Fibroblast of mammary gland (primary cell): ENCODE results near the gene POLN.

Source experiments
- DNase-seq: peaks from one replicate; pipeline ENCODE4 v3.0.0-alpha.2; 2010; ENCODE audit warnings: low read depth
- H3K4me3 ChIP-seq: 2 replicates; pipeline ENCODE4 v1.5.1; 2011; ENCODE audit warnings: low read depth, mild to moderate bottlenecking, low read length, moderate library complexity; ENCODE audit not compliant: control insufficient read depth
- CTCF ChIP-seq: conservative IDR thresholded peaks from 2 replicates; pipeline ENCODE4 v1.5.1; 2011; ENCODE audit warnings: low read depth, low read length, inconsistent platforms; ENCODE audit not compliant: control insufficient read depth, insufficient read depth

The POLN gene

GRCh38 chr4:2069161-2069971 lies 172.6 kb downstream of the POLN start:
- no peak for DNase-seq
- TF ChIP-seq CTCF: no peak
- no peak overlapping the region for H3K4me3 ChIP-seq

- no peak overlapping the region for H3K4me3 ChIP-seq
- DNase-seq: no peak
- no peak for TF ChIP-seq CTCF
Observed at GRCh38 chr4:2068566-2068965, 173.4 kb downstream of the POLN start.

DNA sequence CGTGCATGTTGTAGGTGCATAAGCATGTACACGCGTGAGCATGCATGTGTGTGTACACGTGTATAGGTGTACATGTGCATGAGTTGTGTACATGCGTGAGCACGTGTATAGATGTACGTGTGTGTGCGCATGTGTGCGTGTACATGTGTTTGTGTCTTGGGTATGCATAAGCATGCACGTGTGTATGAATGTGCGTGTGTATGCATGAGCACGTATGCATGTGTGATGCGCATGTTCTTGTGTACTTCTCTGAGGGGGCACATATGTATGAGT lies 173.8 kb downstream of the POLN start:
- no peak overlapping the region for H3K4me3 ChIP-seq
- DNase-seq: no peak
- TF ChIP-seq CTCF: no peak

GRCh38 chr4:2067446-2068197 lies 174.3 kb downstream of the POLN start:
- no peak overlapping the region for H3K4me3 ChIP-seq
- no peak for DNase-seq
- no peak for TF ChIP-seq CTCF

DNA sequence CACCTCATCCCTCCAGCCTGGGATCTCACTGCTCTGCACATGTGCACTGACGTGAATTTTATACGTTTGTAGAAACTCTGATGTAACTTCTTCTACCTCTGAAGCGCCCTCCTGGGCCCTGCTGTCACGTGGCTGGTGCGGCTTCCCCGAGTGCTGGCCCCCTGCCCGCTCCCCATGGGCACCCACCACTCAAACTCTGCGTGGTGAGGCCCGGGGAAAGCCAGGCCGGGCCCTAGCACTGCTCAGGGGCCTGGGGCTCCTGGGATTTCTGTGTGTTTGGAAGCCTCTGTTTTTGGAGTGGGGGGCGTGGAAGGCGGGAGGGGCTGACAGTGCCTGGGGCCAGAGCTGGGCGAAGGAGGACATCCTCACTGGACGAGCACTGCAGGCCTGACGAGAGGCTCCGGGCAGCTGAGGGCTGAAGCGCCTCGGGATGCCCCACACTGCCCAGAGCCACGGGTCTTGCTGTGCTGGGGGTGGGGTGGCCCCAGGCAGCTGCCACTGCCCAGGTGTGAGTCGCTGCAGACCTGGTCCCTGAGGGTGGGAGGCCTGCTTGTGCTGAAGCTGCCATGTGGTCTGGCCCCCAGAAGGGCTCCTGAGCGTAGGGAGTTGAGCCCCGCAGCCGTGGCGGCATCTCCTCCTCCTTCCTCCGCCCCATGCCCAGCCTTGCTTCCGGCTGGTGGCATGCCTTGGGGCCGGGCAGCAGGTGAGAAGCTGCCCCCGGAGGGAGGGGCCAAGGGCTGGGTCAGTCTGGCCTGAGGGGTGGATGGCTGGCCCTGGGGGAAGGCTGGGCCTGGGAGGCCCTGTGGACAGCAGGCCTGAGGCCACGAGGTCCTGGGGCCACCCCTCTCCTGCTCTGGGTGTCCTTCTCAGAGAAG lies 175.1 kb downstream of the POLN start:
- no peak for DNase-seq
- H3K4me3 ChIP-seq: no peak overlapping the region
- TF ChIP-seq CTCF: no peak

GRCh38 chr4:2066011-2066551 lies 175.8 kb downstream of the POLN start:
- TF ChIP-seq CTCF: no peak
- H3K4me3 ChIP-seq: no peak overlapping the region
- no peak for DNase-seq
